ENCODE data around the gene ATRIP. TPM values are rescaled to one million over a fixed set of nuclear protein-coding genes. Genes with fewer than 3 reads are reported as not detected.

ATRIP gene
- total and polyA plus RNA-seq, 10 of the 15 experiments (the other 5 are each of a cell fraction or from before 2014, with no cell fraction given): 1.4 to 16.0 (median 10.1) TPM

DNA sequence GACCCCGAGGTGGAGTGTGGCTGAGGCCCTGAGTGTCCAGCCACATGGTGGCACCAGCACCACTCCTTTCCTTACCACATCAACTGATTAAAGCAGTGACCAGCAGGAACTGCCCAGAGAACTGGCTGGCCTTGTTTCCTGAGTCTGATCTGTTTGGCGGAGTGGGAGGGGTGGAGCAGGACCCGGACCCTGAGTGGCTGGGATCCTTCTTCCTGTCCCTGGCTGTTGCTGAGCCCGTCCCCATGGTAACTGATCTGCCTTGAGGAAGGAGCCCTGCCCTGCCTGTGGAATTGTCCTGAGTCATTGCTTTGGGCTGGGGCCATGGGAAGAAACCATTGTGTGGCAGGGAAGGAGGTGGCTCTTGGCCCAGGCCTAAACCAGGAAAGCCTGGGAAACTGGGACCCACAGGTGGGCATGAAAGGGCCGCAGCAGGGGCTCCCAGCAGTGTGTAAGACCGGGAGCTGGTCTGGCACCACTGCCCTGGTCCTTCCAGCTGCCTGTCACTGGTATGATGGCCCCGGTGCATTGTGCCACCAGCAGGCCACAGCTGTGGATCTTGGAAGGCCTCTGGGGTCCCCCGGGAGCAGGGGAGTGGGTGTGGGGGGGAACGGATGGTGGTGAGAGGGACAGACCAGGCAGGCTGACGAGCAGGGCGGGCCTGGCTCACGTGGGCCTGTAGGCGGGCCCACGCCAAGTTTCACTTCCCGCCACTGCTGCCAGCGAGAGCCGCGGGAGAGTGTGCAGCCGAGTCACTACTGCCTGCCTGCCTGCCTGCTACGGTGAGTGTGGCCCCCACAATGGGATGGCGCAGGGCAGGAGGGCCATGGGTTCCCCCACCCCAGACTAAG is 19.2 kb downstream of the ATRIP start (continued):
- TF ChIP-seq CBFB (IDR thresholded peaks at IDR 0.05; ENCODE audit: low read depth) (peak; percentile 78), SPI1 (IDR thresholded peaks at IDR 0.05; ENCODE audit: borderline replicate concordance, insufficient read depth, low read depth, low read length) (peak; percentile 97), MYC (IDR thresholded peaks at IDR 0.05; ENCODE audit: insufficient read depth, insufficient read length, insufficient replicate concordance, low read length, severe bottlenecking) (peak; percentile 25), NBN (IDR thresholded peaks at IDR 0.05) (peak; percentile 67), SREBF2 (IDR thresholded peaks at IDR 0.05; ENCODE audit: low read length) (no peak), EP300 (IDR thresholded peaks at IDR 0.05; ENCODE audit: borderline replicate concordance in 1 of 2, control insufficient read depth in 1 of 2, low read depth in 2 of 2, low read length in 2 of 2) (no peak), BACH1 (IDR thresholded peaks at IDR 0.05; ENCODE audit: borderline replicate concordance) (peak; percentile 90; the same call in 1 of the 2 replicates), GATAD2B (conservative IDR thresholded peaks at IDR 0.05; ENCODE audit: low read depth) (peak; percentile 68; the same call in 1 of the 2 replicates), POLR2AphosphoS5 (IDR thresholded peaks at IDR 0.05; ENCODE audit: low read length) (peak; percentile 97), IRF4 (IDR thresholded peaks at IDR 0.05; ENCODE audit: low read depth, low read length) (peak; percentile 80), BCL11A (IDR thresholded peaks at IDR 0.05; ENCODE audit: low read depth, low read length) (0 out of 2 replicates have a peak, but pooled peaks have one; percentile 18), CREB1 (IDR thresholded peaks at IDR 0.05; ENCODE audit: low read depth) (peak; percentile 60; the same call in 1 of the 2 replicates), DPF2 (IDR thresholded peaks at IDR 0.05) (peak; percentile 94), YY1 (IDR thresholded peaks at IDR 0.05; ENCODE audit: low read depth, low read length) (peak; percentile 45; the same call in 1 of the 2 replicates), CHD2 (IDR thresholded peaks at IDR 0.05; ENCODE audit: borderline replicate concordance, low read depth, low read length) (peak; percentile 68; the same call in 1 of the 2 replicates), RB1 (IDR thresholded peaks at IDR 0.05; ENCODE audit: borderline replicate concordance) (peak; percentile 89), SUZ12 (IDR thresholded peaks at IDR 0.05; ENCODE audit: unreplicated experiment) (no peak)
- TF ChIP-seq, protein P1, sequence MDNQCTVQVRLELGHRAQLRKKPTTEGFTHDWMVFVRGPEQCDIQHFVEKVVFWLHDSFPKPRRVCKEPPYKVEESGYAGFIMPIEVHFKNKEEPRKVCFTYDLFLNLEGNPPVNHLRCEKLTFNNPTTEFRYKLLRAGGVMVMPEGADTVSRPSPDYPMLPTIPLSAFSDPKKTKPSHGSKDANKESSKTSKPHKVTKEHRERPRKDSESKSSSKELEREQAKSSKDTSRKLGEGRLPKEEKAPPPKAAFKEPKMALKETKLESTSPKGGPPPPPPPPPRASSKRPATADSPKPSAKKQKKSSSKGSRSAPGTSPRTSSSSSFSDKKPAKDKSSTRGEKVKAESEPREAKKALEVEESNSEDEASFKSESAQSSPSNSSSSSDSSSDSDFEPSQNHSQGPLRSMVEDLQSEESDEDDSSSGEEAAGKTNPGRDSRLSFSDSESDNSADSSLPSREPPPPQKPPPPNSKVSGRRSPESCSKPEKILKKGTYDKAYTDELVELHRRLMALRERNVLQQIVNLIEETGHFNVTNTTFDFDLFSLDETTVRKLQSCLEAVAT (IDR thresholded peaks at IDR 0.05): peak; percentile 83; the same call in 1 of the 2 replicates
- TF ChIP-seq, protein P2, sequence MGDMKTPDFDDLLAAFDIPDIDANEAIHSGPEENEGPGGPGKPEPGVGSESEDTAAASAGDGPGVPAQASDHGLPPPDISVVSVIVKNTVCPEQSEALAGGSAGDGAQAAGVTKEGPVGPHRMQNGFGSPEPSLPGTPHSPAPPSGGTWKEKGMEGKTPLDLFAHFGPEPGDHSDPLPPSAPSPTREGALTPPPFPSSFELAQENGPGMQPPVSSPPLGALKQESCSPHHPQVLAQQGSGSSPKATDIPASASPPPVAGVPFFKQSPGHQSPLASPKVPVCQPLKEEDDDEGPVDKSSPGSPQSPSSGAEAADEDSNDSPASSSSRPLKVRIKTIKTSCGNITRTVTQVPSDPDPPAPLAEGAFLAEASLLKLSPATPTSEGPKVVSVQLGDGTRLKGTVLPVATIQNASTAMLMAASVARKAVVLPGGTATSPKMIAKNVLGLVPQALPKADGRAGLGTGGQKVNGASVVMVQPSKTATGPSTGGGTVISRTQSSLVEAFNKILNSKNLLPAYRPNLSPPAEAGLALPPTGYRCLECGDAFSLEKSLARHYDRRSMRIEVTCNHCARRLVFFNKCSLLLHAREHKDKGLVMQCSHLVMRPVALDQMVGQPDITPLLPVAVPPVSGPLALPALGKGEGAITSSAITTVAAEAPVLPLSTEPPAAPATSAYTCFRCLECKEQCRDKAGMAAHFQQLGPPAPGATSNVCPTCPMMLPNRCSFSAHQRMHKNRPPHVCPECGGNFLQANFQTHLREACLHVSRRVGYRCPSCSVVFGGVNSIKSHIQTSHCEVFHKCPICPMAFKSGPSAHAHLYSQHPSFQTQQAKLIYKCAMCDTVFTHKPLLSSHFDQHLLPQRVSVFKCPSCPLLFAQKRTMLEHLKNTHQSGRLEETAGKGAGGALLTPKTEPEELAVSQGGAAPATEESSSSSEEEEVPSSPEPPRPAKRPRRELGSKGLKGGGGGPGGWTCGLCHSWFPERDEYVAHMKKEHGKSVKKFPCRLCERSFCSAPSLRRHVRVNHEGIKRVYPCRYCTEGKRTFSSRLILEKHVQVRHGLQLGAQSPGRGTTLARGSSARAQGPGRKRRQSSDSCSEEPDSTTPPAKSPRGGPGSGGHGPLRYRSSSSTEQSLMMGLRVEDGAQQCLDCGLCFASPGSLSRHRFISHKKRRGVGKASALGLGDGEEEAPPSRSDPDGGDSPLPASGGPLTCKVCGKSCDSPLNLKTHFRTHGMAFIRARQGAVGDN (IDR thresholded peaks at IDR 0.05): peak; percentile 87
- TF ChIP-seq, protein P3, sequence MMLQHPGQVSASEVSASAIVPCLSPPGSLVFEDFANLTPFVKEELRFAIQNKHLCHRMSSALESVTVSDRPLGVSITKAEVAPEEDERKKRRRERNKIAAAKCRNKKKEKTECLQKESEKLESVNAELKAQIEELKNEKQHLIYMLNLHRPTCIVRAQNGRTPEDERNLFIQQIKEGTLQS (IDR thresholded peaks at IDR 0.05; ENCODE audit: borderline replicate concordance, extremely low read depth, low read depth, low read length): peak; percentile 43; the same call in 1 of the 2 replicates
- TF ChIP-seq, protein P4, sequence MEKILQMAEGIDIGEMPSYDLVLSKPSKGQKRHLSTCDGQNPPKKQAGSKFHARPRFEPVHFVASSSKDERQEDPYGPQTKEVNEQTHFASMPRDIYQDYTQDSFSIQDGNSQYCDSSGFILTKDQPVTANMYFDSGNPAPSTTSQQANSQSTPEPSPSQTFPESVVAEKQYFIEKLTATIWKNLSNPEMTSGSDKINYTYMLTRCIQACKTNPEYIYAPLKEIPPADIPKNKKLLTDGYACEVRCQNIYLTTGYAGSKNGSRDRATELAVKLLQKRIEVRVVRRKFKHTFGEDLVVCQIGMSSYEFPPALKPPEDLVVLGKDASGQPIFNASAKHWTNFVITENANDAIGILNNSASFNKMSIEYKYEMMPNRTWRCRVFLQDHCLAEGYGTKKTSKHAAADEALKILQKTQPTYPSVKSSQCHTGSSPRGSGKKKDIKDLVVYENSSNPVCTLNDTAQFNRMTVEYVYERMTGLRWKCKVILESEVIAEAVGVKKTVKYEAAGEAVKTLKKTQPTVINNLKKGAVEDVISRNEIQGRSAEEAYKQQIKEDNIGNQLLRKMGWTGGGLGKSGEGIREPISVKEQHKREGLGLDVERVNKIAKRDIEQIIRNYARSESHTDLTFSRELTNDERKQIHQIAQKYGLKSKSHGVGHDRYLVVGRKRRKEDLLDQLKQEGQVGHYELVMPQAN (conservative IDR thresholded peaks at IDR 0.05): peak; percentile 68

All from GM12878 (cell line).